Type B pancreatic cell (in vitro differentiated cells): ENCODE data around the gene TMPRSS7. TPM values are rescaled to one million over a fixed set of nuclear protein-coding genes. Genes with fewer than 3 reads are reported as not detected.
A peak's percentile ranks its signal among the peaks of the same experiment; 100 is the strongest.

ENCODE experiments used
- DNase-seq: peaks from one replicate; pipeline ENCODE4 v3.0.0; 2021; ENCODE audit warnings: mixed read lengths; ENCODE audit not compliant: unreplicated experiment; ENCODE audit errors: extremely low spot score
- H3K27ac Mint-ChIP-seq: 2 replicates; pipeline ENCODE4 v1.8.0; 2021; ENCODE audit warnings: mild to moderate bottlenecking, mixed read lengths
- H3K27me3 Mint-ChIP-seq: 2 replicates; pipeline ENCODE4 v1.8.0; 2021; ENCODE audit warnings: mixed read lengths
- H3K36me3 Mint-ChIP-seq: 2 replicates; pipeline ENCODE4 v1.8.0; 2021; ENCODE audit warnings: mixed read lengths
- H3K4me1 Mint-ChIP-seq: one replicate; pipeline ENCODE4 v1.8.0; 2021; ENCODE audit warnings: mixed read lengths; ENCODE audit not compliant: unreplicated experiment
- H3K4me3 Mint-ChIP-seq: 2 replicates; pipeline ENCODE4 v1.8.0; 2021; ENCODE audit warnings: mild to moderate bottlenecking, mixed read lengths
- H3K9me3 Mint-ChIP-seq: 2 replicates; pipeline ENCODE4 v1.8.0; 2021; ENCODE audit warnings: mixed read lengths
- total RNA-seq: library from RNA; stranded (reverse); gene quantifications from 2 replicates; pipeline ENCODE4 v1.2.1, GENCODE V29; 2021; ENCODE audit warnings: low replicate concordance
- TF ChIP-seq, protein P1 (sequence below): fragments of 200-600 bp; sonication (generic); conservative IDR thresholded peaks from 2 replicates; pipeline ENCODE4 v1.5.0; 2021; ENCODE audit warnings: antibody characterized with exemption, mild to moderate bottlenecking

Gene TMPRSS7
- total RNA-seq, 1 donor from 2014 or later: 0.48 TPM

DNA sequence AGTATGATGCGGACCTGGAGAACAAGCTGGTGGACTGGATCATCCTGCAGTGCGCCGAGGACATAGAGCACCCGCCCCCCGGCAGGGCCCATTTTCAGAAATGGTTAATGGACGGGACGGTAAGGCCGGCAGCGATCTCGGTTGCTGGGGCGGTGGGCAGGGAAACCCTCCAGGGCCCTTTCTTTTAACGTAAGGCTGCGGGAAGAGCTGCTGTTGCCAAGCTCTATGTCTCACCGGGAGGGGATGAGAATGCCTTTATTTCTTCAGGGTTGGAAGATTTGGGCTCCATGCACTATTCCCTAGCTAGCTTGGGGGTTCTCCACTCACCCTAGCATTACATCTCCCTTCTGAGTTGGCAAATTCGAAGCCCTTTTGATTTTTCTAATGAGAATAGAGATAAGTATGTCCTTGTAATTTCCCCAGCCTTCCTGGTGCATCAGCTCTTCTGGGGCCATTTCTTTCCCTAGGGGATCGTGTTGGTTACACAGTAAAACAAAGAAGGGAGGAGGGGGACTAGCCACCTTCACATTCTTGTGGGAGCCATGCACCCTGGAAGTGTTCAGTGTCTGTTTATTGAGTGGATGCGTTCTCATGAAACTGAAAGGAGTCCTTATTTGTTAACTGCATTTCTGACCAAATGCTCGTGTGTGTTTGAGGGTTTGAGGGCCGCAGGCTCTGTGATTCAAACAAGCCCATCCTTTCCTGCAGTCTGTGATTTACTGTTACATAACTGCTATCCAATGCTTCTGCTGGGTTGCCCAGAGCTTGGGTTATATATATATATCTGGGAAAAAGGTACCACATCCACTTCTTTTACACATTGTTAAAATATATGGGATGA lies 34.8 kb upstream of the TMPRSS7 start:
- DNase-seq: no peak
- H3K9me3 Mint-ChIP-seq: no peaks in the 10 kb centered on the region
- TF ChIP-seq, protein P1, sequence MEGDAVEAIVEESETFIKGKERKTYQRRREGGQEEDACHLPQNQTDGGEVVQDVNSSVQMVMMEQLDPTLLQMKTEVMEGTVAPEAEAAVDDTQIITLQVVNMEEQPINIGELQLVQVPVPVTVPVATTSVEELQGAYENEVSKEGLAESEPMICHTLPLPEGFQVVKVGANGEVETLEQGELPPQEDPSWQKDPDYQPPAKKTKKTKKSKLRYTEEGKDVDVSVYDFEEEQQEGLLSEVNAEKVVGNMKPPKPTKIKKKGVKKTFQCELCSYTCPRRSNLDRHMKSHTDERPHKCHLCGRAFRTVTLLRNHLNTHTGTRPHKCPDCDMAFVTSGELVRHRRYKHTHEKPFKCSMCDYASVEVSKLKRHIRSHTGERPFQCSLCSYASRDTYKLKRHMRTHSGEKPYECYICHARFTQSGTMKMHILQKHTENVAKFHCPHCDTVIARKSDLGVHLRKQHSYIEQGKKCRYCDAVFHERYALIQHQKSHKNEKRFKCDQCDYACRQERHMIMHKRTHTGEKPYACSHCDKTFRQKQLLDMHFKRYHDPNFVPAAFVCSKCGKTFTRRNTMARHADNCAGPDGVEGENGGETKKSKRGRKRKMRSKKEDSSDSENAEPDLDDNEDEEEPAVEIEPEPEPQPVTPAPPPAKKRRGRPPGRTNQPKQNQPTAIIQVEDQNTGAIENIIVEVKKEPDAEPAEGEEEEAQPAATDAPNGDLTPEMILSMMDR: no peak
- peaks cover 27% of the 10 kb centered on the region for H3K27me3 Mint-ChIP-seq
- H3K4me1 Mint-ChIP-seq: peaks cover 39% of the 10 kb centered on the region
- H3K4me3 Mint-ChIP-seq: peak overlapping the region; percentile 93
- no peaks in the 10 kb centered on the region for H3K36me3 Mint-ChIP-seq
- peak overlapping the region; percentile 68 for H3K27ac Mint-ChIP-seq

DNA sequence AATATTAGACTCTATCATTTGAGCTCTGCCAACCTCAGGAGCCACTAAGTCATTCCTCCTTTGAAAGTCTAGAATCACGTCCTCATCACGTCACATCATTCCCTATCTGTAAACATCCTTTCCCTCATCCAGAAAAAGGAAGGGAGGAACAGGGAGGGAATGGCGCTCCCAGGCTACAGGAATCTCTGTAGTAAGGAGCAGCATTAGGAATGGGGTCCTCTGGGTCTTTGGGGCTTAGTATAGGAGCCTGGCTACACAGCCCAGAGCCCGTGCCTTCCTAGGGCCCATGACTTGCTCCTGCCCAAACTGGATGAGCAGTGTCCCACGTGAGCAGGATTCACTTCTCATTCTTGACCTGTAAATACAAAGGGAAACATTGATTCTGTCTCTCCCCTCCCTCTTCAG lies 34.2 kb upstream of the TMPRSS7 start:
- Mint-ChIP-seq H3K9me3 (no peaks in the 10 kb centered on the region), H3K27me3 (peaks cover 27% of the 10 kb centered on the region), H3K36me3 (peaks cover 4% of the 10 kb centered on the region), H3K27ac (no peak overlapping the region), H3K4me3 (peak overlapping the region; percentile 93), H3K4me1 (peaks cover 42% of the 10 kb centered on the region)
- TF ChIP-seq, protein P1: no peak
- DNase-seq: no peak

DNA sequence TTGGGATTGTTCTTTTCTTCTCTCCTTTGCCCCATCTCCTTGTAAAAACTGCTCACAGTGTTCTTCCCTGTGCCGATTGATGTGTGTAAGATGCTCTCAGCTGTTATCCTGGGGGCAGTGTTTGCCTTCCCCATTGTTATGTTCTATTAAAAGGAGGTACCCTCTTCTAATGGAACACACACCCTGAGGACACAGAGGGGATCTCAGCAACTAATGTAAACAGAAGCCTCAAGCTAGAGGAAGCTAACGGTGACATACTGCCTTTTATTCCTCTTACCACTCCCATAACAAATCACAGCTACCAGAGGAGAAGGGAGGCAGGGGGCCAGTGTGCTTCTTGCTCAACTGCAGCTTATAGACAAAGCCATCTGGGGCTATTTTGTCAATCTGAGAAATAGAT lies 33.6 kb upstream of the TMPRSS7 start:
- Mint-ChIP-seq H3K4me3 (peak overlapping the region; percentile 93), H3K27ac (no peak overlapping the region), H3K27me3 (peaks cover 27% of the 10 kb centered on the region), H3K4me1 (peaks cover 42% of the 10 kb centered on the region), H3K36me3 (peaks cover 5% of the 10 kb centered on the region), H3K9me3 (no peaks in the 10 kb centered on the region)
- TF ChIP-seq, protein P1: no peak
- no peak for DNase-seq

DNA sequence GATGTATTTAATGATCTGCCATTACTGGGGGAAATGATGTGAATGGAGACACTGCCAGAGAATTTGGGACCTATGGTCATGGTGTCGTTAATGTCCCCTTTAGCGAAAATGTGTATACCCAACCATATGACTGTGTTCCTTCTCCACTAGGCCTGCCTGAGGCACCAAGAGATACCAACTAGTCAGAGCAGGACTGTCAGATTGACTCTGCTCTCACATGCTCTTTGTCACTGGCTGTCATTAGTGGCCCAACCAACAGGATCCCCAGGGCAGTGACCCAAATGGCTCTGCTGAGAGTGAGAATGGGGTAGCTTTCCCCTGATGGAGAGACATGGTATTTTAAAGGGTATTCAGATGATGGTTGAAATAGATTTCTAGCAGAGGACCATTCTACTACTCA lies 33.0 kb upstream of the TMPRSS7 start:
- Mint-ChIP-seq H3K9me3 (no peaks in the 10 kb centered on the region), H3K27me3 (peaks cover 27% of the 10 kb centered on the region), H3K4me3 (peak overlapping the region; percentile 4)

DNA sequence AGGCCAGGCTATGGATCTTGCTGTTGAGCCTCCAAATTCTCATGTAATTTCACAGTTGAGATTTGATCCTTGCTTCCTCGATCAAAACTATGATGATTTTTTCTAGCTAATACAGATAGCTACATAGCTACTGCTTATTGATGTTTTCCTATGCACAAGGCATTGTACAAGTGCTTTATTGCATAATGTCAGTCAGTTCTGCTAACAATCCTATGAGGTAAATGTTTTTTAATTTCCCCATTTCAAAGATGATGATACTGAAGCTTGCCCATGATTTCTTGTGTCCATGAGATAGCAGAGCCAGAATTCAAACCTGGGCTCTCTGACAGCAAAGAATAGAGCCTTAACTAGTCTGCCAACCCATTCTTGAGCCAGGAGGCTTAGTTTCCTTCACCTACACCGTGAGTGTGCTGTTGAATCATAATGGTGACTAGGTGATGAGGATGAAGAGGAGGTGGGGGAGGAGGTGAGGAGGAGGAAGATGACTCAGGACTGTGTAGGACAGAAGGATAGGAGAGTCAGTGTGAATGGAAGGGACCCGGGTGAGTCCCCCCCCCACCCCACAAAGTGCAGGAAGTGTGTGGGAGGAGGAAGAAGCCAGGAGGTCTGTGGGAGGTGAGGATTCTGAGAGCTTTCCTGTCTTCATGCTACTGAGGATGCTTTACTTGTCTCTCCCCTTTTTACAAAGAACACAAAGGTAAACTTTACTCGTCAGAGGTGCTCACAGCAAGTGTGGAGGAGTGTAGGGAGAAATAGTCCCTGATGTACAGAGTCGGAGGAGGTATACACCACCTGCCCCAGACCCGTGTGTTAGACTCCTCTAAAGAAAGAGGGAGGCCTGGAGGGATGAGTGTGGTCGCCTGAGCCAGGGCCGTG lies 32.2 kb upstream of the TMPRSS7 start:
- TF ChIP-seq, protein P1: no peak
- peaks cover 42% of the 10 kb centered on the region for H3K4me1 Mint-ChIP-seq
- DNase-seq: no peak
- H3K36me3 Mint-ChIP-seq: peaks cover 5% of the 10 kb centered on the region
- no peaks in the 10 kb centered on the region for H3K9me3 Mint-ChIP-seq
- no peak overlapping the region for H3K4me3 Mint-ChIP-seq
- peaks cover 27% of the 10 kb centered on the region for H3K27me3 Mint-ChIP-seq
- H3K27ac Mint-ChIP-seq: no peak overlapping the region

More for the DNA sequence above, 33.0 kb upstream of the TMPRSS7 start:
- DNase-seq: no peak
- Mint-ChIP-seq H3K27ac (no peak overlapping the region), H3K36me3 (peaks cover 5% of the 10 kb centered on the region), H3K4me1 (peaks cover 42% of the 10 kb centered on the region)
- TF ChIP-seq, protein P1: no peak
